ENCODE results near the gene PBX4.

Gene PBX4

GRCh38 chr19:19631346-19631745 is 12.9 kb upstream of the PBX4 start:
- no peak for TF ChIP-seq MAX (IDR thresholded peaks at IDR 0.05; ENCODE audit: low read depth, low read length)
- TF ChIP-seq CTCF (IDR thresholded peaks at IDR 0.05; ENCODE audit: low read depth, low read length): no peak
- no peak for TF ChIP-seq POLR2A (IDR thresholded peaks at IDR 0.05; ENCODE audit: extremely low read depth, insufficient read length)
- no peak for TF ChIP-seq MYC (IDR thresholded peaks at IDR 0.05; ENCODE audit: low read depth, low read length)
- DNase-seq (ENCODE audit: low read depth): no peak
- H3K4me3 ChIP-seq (ENCODE audit: low read depth, low read length): no peak overlapping the region

- TF ChIP-seq POLR2A (IDR thresholded peaks at IDR 0.05; ENCODE audit: extremely low read depth, insufficient read length) (no peak), MAX (IDR thresholded peaks at IDR 0.05; ENCODE audit: low read depth, low read length) (no peak), MYC (IDR thresholded peaks at IDR 0.05; ENCODE audit: low read depth, low read length) (no peak), CTCF (IDR thresholded peaks at IDR 0.05; ENCODE audit: low read depth, low read length) (no peak)
- no peak overlapping the region for H3K4me3 ChIP-seq (ENCODE audit: low read depth, low read length)
- no peak for DNase-seq (ENCODE audit: low read depth)
Measured at GRCh38 chr19:19630426-19630825, 11.9 kb upstream of the PBX4 start.

- H3K4me3 ChIP-seq (ENCODE audit: low read depth, low read length): no peak overlapping the region
- TF ChIP-seq CTCF (IDR thresholded peaks at IDR 0.05; ENCODE audit: low read depth, low read length): no peak
- TF ChIP-seq MYC (IDR thresholded peaks at IDR 0.05; ENCODE audit: low read depth, low read length): no peak
- TF ChIP-seq POLR2A (IDR thresholded peaks at IDR 0.05; ENCODE audit: extremely low read depth, insufficient read length): no peak
- no peak for TF ChIP-seq MAX (IDR thresholded peaks at IDR 0.05; ENCODE audit: low read depth, low read length)
- DNase-seq (ENCODE audit: low read depth): no peak
Measured at GRCh38 chr19:19630062-19630414, 11.6 kb upstream of the PBX4 start.

GRCh38 chr19:19628501-19629134 is 10.1 kb upstream of the PBX4 start:
- peak; percentile 93 for DNase-seq (ENCODE audit: low read depth)
- no peak overlapping the region for H3K4me3 ChIP-seq (ENCODE audit: low read depth, low read length)
- peak; percentile 24; the same call in 1 of the 2 replicates for TF ChIP-seq MYC (IDR thresholded peaks at IDR 0.05; ENCODE audit: low read depth, low read length)
- no peak for TF ChIP-seq CTCF (IDR thresholded peaks at IDR 0.05; ENCODE audit: low read depth, low read length)

GRCh38 chr19:19627621-19628500 is 9.4 kb upstream of the PBX4 start, which contains the start of gene LPAR2:
TSS of gene LPAR2 (minus strand) at chr19:19628220. CDS start at chr19:19627275, 945 bp downstream.
- TF ChIP-seq MAX (IDR thresholded peaks at IDR 0.05; ENCODE audit: low read depth, low read length) (no peak), POLR2A (IDR thresholded peaks at IDR 0.05; ENCODE audit: extremely low read depth, insufficient read length) (no peak), MYC (IDR thresholded peaks at IDR 0.05; ENCODE audit: low read depth, low read length) (no peak), CTCF (IDR thresholded peaks at IDR 0.05; ENCODE audit: low read depth, low read length) (no peak)
- H3K4me3 ChIP-seq (ENCODE audit: low read depth, low read length): no peak within 1 kb of the TSS
- no peak for DNase-seq (ENCODE audit: low read depth)

Data from NB4 (cell line).